Subcutaneous adipose tissue (tissue), 4 donors: Measurements from ENCODE around the gene HBG1. TPM values are rescaled to one million over a fixed set of nuclear protein-coding genes. Genes with fewer than 3 reads are reported as not detected.

Experiments used
- CTCF ChIP-seq: fragments of 450-650 bp; IDR thresholded peaks from one replicate; pipeline ENCODE4 v1.5.1; 2016; ENCODE audit warnings: low read depth, mild to moderate bottlenecking, control low read depth, antibody characterized with exemption, moderate library complexity
- total RNA-seq, 4 donors: library from RNA; depleted of rRNA; stranded (reverse); fragments of >200 nt; gene quantifications; one replicate each; pipeline ENCODE4 v1.1.0, GENCODE V29; 2016

Gene HBG1
- total RNA-seq, 4 donors from 2014 or later = not detected

GRCh38 chr11:5223686-5224085, 26.0 kb downstream of the HBG1 start:
- no peak for TF ChIP-seq CTCF

GRCh38 chr11:5223146-5223545, 26.5 kb downstream of the HBG1 start:
- no peak for TF ChIP-seq CTCF

- TF ChIP-seq CTCF = no peak
Observed at GRCh38 chr11:5210376-5210885, 39.2 kb downstream of the HBG1 start.

GRCh38 chr11:5204787-5205186, 44.9 kb downstream of the HBG1 start:
- TF ChIP-seq CTCF = no peak

- no peak for TF ChIP-seq CTCF
Observed at GRCh38 chr11:5203366-5203765, 46.3 kb downstream of the HBG1 start.

GRCh38 chr11:5200582-5200981, 49.1 kb downstream of the HBG1 start, which contains the start of gene OR51V1:
Gene OR51V1, minus strand, starts transcription at chr11:5200682. Its CDS starts 0 bp downstream, at chr11:5200682.
- TF ChIP-seq CTCF = no peak

- TF ChIP-seq CTCF = no peak
Observed at GRCh38 chr11:5198285-5198684, 51.4 kb downstream of the HBG1 start.

Other genes with a start within 250 kb of the HBG1 start
- gene OR52J3, start 203.3 kb downstream of the HBG1 start, total RNA-seq = not detected
- not detected for gene OR52E2, start 190.2 kb downstream of the HBG1 start, total RNA-seq
- not detected for gene OR52E1, start 180.3 kb downstream of the HBG1 start, total RNA-seq
- not detected for gene OR52A5, start 111.5 kb downstream of the HBG1 start, total RNA-seq
- not detected for gene OR52A1, start 95.1 kb downstream of the HBG1 start, total RNA-seq
- gene OR51V1, start 49.2 kb downstream of the HBG1 start, total RNA-seq = not detected
- 100 to 1,000 TPM in 2 of 4 donors, 10 to 100 TPM in 2; 22.2 to 687 (median 94.5) TPM for gene HBB, start 22.8 kb downstream of the HBG1 start, total RNA-seq
- gene HBD, start 15.4 kb downstream of the HBG1 start, total RNA-seq = 1 to 10 TPM in 1 of 4 donors, not detected in 3; 4.4 TPM
- not detected for gene HBG2, start 4.9 kb upstream of the HBG1 start, total RNA-seq
- gene HBE1, start 20.1 kb upstream of the HBG1 start, total RNA-seq = not detected
- gene OR51B4, start 52.1 kb upstream of the HBG1 start, total RNA-seq = not detected
- not detected for gene OR51B2, start 74.4 kb upstream of the HBG1 start, total RNA-seq
- gene OR51B5, start 93.7 kb upstream of the HBG1 start, total RNA-seq = under 1 TPM in 2 of 4 donors, not detected in 2; 0.66 to 0.85 TPM
- not detected for gene OR51B6, start 101.7 kb upstream of the HBG1 start, total RNA-seq
- gene OR51M1, start 134.0 kb upstream of the HBG1 start, total RNA-seq = not detected
- gene OR51Q1, start 172.3 kb upstream of the HBG1 start, total RNA-seq = not detected
- 1 to 10 TPM in 1 of 4 donors, not detected in 3; 2.9 TPM for gene OR51I1, start 191.7 kb upstream of the HBG1 start, total RNA-seq
- gene OR51I2, start 199.5 kb upstream of the HBG1 start, total RNA-seq = not detected
- gene OR52D1, start 238.8 kb upstream of the HBG1 start, total RNA-seq = not detected